C1 segment of cervical spinal cord (tissue), 14 donors: ENCODE measurements around the gene CDK16.
A peak's percentile ranks its signal among the peaks of the same experiment; 100 is the strongest.

Source experiments
- DNase-seq, 14 donors: peaks; one replicate each; lab custom pipeline; 2025; lab: John Stamatoyannopoulos, UW

CDK16 gene

DNA sequence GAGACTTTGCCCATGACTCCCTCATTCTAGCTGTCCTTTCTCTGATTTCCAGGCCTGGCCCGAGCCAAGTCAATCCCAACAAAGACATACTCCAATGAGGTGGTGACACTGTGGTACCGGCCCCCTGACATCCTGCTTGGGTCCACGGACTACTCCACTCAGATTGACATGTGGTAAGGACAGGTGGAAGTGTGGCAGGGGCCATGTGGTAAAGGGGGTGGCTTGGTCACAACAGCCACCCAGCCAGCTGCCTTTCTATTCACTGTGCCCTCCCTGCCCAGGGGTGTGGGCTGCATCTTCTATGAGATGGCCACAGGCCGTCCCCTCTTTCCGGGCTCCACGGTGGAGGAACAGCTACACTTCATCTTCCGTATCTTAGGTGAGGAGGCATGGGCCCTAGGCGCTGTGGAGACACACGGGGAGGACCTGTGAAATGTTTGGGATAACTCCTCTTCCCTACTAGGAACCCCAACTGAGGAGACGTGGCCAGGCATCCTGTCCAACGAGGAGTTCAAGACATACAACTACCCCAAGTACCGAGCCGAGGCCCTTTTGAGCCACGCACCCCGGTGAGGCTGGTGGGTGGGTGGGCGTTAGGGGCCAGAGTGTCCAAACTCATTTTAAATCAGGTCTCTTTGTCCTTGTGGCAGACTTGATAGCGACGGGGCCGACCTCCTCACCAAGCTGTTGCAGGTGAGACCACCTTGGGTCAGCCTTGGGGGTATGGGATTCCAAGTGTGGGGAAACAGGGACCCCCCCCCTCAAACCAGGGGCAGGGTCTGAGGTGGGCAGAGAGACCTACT, 8.3 kb downstream of the CDK16 start:
- DNase-seq = no peak

DNA sequence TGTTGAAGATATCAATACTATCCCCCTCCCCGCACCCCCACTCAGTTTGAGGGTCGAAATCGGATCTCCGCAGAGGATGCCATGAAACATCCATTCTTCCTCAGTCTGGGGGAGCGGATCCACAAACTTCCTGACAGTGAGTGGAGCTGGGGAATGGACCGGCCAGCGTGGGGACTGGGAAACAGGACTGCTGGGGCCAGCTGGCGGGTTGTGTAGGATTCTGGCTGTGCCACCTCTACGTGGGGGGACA, 8.8 kb downstream of the CDK16 start:
- no peak for DNase-seq

DNA sequence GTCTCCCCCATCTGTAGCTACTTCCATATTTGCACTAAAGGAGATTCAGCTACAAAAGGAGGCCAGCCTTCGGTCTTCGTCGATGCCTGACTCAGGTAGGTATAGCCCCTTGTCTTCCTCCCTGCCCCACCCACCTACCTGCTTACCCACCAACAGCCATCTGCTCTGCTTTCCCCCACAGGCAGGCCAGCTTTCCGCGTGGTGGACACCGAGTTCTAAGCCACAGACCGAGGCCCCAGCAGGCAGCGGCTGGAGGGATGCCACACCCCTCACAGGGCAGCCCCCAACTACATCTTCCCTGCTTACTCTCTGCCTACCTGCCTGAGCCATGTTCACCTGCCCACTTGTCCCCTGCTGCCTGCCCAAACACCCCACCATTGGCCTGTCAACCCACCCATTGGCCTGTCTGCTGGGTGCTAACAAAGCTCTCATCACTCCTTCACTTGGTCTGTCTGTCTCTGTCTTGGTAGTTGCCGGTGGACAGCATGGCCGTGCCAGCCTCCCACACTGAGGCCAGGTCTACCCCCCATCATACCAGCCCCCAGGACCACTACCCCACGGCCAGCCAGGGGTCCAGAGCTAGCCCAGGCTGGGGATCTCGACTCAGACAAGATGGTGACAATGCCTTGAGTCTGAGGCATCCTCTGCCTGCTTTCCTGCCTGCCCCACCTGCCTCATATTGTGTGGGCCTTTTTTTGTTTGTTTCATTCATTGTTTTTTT, 10.2 kb downstream of the CDK16 start:
- DNase-seq = no peak

DNA sequence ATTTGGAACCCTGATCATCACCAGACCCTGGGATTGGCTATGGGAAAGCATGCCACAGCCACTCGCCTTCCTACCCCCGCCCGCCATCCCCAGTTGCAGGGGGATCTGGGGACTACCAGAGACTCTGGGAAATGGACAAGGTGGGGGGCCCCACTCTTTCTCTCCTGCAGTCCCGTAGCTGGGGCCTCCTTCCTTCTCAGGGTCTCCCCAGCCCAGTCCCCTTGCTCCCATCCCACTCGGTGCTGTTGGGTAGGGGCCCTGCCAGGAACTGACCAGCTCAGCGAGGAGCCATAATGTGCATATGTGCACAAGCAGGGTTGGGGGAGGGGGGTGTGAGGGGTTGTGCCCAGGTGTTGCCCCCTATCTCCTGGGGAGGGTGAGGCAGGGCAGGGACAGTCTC, 10.9 kb downstream of the CDK16 start:
- DNase-seq = no peak

DNA sequence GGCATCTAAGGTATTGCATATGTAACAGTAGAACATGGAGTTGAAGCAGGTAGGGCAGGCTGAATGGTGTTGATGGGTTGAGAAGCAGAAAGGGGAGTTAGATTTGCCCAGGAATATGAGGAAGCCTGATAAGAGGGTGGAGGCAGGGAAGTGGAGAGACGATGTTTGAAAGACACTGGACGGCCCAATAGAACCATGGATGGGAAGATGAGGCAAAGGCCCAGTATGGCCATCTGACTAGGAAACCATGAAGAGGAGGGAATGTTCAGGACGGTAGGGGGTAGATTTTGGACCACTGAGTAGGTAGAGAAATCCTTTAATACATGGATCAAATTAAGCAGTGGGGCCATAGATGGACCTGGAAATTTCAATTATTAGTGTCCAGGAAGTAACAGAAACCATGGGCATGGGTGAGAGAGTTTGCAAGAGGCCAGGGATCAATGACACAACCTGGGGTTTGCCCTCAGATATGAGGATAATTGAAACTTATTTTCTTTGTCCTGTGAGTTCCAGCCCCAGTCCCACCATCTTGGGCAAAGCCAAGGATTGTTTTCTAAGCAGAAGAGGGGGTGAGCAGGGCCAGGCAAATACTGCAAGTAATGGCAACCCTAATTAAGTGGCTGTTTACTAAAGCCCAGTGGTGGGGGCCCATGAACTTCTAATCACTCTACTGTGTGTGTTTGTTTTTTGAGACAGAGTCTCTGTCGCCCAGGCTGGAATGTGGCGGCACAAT, 11.8 kb downstream of the CDK16 start:
- no peak for DNase-seq

DNA sequence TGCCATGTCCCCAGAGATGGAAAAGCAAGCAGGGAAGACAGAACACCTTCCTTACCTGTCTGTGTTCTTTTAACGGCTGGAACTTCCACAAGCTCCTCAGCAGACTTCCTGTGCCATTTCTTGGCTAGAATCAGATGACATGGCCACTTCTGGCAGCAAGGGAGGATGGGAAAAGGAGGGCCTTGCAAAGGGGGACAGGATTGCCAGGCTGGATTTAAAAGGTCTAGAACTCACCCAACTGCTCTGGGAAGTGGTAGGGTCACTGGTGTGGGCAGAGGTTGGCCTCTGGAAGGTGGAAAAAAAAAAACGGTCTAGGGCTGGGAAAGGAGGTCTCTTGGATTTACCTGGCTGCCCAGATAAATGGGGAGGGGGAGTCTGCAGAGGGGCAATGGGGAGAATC, 12.7 kb downstream of the CDK16 start:
- DNase-seq = no peak

DNA sequence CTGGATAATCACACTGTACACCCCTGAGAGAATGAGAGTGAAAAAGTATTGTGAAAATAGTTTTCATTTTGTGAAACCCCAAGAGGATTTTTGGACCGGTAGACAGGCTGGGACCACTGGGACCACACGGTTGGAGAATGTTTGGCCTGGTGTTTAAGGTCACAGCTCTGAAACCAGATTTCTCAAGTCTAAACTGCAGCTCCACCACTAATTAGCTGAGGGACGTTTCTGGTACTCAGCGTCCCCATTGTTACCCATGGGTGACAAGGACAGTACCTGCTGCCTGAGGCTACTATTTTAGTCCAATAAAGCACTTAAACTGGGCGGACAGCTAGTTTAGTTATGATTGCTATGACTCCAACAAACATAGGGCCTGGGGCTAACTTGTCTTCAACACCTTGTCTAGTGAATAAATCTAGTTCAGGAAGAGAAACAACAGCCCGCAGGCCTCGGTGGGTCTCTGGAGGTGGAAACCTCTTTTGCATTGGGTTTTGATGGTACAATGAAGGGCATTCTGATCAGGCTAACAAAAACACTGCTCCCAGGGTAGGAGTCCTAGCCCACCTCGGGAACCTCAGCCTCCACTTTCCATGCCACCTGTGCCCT, 13.8 kb downstream of the CDK16 start:
- no peak for DNase-seq

DNA sequence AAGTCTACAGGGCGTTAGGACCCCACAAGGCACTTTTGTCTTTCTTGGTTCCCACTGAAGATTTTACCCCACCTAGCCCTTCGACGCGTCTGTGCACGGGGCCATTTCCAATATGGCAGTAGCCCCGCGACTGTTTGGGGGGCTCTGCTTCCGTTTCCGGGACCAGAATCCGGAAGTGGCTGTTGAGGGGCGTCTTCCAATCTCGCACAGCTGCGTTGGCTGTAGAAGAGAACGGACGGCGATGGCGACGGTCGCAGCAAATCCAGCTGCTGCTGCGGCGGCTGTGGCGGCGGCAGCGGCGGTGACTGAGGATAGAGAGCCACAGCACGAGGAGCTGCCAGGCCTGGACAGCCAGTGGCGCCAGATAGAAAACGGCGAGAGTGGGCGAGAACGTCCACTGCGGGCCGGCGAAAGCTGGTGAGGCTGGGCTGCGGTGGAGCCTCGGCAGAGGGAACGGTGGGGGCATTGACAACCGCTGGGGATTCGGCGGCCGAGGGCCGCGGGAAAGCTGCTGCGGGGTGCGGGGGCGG, 14.4 kb downstream of the CDK16 start, which contains the start of gene USP11:
TSS of gene USP11 (plus strand) at position 207 of the 530 bp plus-strand sequence. CDS start at position 242, 35 bp downstream.
- peak in 5 of 14 donors; percentile 33 to 62 (median 44) for DNase-seq

DNA sequence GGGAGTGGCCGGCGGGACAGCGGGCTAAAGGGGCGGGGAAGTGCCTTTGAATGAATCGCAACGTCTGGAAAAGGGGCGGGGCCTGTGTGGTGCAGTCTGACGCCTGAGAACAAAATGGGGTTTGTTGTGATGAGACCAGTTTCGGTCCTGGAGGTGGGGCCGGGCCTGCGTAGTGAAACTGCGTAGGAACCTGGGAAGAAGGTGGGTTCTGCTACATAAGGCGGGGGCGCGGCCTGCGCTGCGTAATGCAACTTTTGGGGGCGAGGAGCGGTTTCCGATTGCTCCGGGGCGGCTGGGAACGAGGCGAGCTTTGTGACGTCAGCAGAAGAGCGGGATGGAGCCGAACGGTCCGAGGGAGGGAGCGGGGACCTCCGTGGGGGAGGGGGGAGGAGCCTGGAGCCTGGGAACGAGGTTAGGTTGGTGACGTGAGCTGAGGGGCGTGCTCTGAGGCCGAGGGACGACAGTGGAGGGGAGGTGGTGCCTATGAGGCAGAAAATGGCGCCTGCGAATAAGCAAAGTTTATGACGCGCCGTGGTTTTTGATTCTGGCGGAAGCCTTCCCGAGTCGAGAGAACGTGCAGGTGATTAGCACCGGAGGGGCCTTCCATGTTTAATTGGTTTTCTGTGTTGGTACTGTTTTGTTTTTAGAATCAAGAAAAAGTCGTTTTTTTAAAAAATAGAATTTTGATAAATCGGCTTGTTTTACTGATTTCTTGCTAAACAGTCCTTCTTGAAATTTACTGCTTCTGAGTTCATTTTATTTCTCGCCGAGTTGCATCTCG, 15.0 kb downstream of the CDK16 start:
- DNase-seq = peak; percentile 27 to 96 (median 88)

DNA sequence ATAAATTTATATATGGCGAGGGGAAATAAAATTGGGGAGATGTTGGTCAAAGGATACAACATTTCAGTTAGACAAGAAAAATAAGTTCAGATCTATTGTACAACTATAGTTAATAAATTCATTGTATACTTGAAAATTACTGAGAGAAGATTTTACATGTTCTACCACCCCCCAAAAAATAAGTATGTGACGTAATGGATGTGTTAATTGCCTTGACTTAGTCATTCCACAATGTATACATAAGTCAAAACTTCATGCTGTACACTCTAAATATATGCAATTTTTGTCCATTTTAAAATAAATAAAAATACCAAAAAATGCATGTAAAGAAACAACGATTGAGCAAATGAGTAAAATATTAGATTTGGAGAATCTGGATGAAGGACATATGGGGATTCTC, 16.1 kb downstream of the CDK16 start:
- no peak for DNase-seq

DNA sequence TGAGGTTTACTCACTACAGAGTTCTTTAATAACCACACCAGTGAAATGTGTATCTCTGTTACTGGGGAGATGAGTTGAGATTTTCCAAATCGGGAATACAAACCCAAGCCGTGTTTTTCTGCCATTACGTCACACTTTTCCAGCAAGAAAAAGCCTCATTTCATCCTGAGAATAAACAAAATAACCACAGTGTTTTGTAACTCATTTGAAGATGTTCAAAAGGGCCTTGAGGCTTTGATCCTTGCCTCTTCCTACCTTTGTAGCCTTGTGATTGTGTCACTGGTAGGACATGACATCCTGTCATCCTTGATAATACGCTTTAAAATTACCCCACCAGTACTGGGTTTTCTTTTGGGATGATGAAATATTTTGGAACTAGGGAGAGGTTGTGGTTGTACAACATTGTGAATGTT, 17.2 kb downstream of the CDK16 start:
- DNase-seq = no peak

DNA sequence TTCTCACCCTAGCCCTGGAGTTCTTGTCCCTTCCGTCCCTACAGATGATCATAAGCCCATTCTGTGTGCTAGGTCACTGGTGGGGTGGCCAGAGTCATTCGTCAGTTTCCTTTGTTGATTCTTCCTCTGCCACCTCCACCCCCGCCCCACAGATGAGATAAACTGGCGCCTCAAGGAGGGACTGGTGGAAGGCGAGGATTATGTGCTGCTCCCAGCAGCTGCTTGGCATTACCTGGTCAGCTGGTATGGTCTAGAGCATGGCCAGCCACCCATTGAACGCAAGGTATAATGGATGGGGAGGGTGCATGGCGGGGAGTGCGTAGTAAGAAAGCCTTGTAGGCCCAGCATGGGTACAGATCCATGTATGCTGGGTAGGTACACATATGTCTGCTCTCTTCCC, 20.7 kb downstream of the CDK16 start:
- DNase-seq = no peak

DNA sequence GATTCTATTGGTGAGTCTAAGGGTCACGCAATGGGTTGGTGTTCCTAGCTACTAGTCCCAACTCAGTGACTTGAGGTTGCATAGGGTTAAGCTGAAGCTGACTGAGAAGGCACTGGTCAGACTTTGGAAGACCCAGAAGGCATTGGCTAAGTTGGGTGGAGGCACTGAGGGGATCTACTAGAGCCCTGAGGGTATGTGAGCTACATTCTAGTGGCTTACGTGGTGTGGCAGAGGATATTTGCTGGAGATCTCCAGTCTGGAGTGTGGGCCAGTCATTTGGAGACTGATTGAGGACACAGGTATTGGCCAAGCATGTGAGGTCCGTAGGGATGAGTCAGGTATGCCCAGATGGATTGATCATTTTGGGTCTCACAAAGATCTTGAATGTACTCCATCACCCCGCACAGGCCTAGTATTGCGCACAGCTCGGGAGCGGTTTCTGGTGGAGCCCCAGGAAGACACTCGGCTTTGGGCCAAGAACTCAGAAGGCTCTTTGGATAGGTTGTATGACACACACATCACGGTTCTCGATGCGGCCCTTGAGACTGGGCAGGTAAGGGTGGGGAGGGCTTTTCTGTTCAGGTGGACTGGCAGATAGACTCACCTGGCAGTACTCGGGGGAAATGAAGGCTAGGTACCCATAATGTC, 21.5 kb downstream of the CDK16 start:
- DNase-seq = no peak

DNA sequence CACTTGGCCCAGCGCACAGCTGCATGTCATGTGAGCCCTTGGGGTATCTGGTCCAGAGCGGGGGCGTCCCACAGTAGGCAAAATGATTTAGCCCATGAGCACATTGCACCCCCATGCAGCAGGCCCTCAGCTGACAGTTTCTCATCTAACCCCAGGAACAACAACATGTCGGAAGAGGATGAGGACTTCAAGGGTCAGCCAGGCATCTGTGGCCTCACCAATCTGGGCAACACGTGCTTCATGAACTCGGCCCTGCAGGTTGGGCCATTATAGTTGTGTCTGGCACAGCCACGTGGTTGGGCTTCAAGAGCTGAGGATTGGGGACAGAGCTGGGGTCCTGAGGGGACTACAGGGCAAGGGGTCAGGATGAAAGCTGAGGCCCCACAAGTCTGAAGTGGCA, 22.1 kb downstream of the CDK16 start:
- no peak for DNase-seq

DNA sequence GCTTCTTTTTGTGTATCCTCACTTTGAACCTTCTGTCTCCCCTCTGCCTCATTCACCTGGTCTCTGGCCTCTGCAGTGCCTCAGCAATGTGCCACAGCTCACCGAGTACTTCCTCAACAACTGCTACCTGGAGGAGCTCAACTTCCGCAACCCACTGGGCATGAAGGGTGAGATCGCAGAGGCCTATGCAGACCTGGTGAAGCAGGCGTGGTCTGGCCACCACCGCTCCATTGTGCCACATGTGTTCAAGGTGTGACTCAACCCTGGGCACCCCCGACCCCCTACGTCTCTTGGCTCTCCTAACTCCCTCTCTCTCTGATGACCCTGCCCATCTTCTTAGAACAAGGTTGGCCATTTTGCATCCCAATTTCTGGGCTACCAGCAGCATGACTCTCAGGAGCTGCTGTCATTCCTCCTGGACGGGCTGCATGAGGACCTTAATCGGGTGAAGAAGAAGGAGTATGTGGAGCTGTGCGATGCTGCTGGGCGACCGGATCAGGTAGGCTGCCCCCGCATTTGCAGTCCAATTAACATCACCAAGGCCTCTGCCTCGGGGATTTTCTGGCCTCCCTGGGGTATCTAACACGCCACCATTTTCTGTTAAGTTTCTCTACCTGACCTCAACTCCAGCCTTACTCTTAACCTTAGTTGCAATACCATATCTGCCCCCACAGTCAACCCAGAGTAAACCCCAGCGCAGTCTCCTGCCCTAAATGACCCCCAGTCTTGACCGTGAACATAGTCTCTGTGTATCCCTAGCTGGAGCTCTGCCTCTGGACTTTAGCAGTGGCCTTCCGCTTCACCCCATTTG, 22.9 kb downstream of the CDK16 start:
- no peak for DNase-seq

DNA sequence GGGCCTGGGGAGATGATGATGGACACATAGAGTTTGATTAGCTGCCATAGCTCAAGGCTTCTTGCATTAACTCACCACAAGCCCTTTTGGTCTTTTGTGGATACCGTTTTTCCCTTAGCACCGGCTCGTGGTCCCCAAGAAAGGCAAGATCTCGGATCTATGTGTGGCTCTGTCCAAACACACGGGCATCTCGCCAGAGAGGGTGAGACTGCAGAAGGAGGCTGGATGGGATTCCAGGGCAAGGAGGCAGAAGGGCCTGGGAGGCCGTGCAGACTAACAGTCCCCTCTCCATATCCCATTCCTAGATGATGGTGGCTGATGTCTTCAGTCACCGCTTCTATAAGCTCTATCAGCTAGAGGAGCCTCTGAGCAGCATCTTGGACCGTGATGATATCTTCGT, 23.8 kb downstream of the CDK16 start:
- no peak for DNase-seq

DNA sequence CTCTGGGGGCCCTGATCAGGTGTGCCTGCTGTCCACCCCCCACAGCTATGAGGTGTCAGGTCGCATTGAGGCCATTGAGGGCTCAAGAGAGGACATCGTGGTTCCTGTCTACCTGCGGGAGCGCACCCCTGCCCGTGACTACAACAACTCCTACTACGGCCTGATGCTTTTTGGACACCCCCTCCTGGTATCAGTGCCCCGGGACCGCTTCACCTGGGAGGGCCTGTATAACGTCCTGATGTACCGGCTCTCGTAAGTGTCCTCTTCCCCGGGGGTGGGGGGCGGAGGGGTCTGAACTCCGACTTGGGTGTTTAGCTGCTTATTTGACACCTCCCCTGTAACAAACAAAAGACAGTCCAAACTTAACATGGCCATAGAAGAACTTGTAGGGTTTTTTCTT, 24.9 kb downstream of the CDK16 start:
- DNase-seq = no peak

DNA sequence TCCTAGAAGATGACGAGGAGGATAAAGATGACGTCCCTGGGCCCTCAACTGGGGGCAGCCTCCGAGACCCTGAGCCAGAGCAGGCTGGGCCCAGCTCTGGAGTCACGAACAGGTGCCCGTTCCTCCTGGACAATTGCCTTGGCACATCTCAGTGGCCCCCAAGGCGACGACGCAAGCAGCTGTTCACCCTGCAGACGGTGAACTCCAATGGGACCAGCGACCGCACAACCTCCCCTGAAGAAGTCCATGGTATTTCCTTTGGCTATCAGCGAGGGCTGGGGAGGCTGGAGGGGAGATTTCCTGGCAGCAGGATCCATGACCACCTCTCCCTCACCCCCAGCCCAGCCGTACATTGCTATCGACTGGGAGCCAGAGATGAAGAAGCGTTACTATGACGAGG, 26.2 kb downstream of the CDK16 start:
- no peak for DNase-seq

DNA sequence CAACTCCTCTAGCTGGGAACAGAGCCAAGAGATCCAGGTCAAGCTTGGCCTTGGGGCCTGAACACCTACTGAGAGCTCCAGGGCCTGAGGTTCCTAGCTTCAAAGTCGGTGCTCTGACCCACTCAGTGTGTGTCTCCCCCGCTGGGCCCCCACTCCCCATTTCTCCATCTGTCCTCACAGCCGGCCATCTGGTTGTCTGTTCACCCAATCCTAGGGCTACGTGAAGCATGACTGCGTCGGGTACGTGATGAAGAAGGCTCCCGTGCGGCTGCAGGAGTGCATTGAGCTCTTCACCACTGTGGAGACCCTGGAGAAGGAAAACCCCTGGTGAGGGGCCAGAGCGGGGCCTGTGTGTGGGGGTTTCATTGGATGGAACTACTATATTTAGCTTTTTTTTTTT, 26.7 kb downstream of the CDK16 start:
- no peak for DNase-seq
